Activated T-cell treated with anti-CD3 and anti-CD28 coated beads for 1 hour (primary cell): ENCODE results near the gene CD247.

ENCODE experiments used
- DNase-seq: peaks from one replicate; pipeline ENCODE4 v3.0.0-alpha.2; 2020; ENCODE audit warnings: low read depth

CD247 gene

GRCh38 chr1:167439301-167439988, 78.9 kb downstream of the CD247 start:
- DNase-seq = no peak

GRCh38 chr1:167438171-167439138, 79.9 kb downstream of the CD247 start:
- no peak for DNase-seq

- no peak for DNase-seq
Observed at GRCh38 chr1:167435484-167435883, 82.8 kb downstream of the CD247 start.

GRCh38 chr1:167434306-167434705, 84.0 kb downstream of the CD247 start:
- DNase-seq = no peak

GRCh38 chr1:167433884-167434283, 84.4 kb downstream of the CD247 start:
- DNase-seq = no peak

GRCh38 chr1:167432780-167433179, 85.5 kb downstream of the CD247 start:
- no peak for DNase-seq

- no peak for DNase-seq
Observed at GRCh38 chr1:167431909-167432650, 86.2 kb downstream of the CD247 start.

- DNase-seq = no peak
Observed at GRCh38 chr1:167431261-167431908, 86.9 kb downstream of the CD247 start.

GRCh38 chr1:167430849-167431242, 87.5 kb downstream of the CD247 start:
- no peak for DNase-seq

- no peak for DNase-seq
Observed at GRCh38 chr1:167430134-167430848, 88.0 kb downstream of the CD247 start.

- DNase-seq = no peak
Observed at GRCh38 chr1:167429612-167430011, 88.7 kb downstream of the CD247 start.

GRCh38 chr1:167428395-167428794, 89.9 kb downstream of the CD247 start:
- DNase-seq = no peak

GRCh38 chr1:167427848-167428247, 90.5 kb downstream of the CD247 start:
- DNase-seq = no peak

- no peak for DNase-seq
Observed at GRCh38 chr1:167426716-167427115, 91.6 kb downstream of the CD247 start.

- no peak for DNase-seq
Observed at GRCh38 chr1:167425482-167425881, 92.8 kb downstream of the CD247 start.

GRCh38 chr1:167423684-167424619, 94.4 kb downstream of the CD247 start:
- no peak for DNase-seq

GRCh38 chr1:167420510-167420909, 97.8 kb downstream of the CD247 start:
- DNase-seq = no peak

GRCh38 chr1:167419245-167419644, 99.1 kb downstream of the CD247 start:
- DNase-seq = no peak

- DNase-seq = no peak
Observed at GRCh38 chr1:167418391-167418790, 99.9 kb downstream of the CD247 start.

GRCh38 chr1:167416506-167416905, 101.8 kb downstream of the CD247 start:
- no peak for DNase-seq
